Measurements from ENCODE around the gene FGD1. TPM values are rescaled to one million over a fixed set of nuclear protein-coding genes. Genes with fewer than 3 reads are reported as not detected.
"Not testable (repeated sequence)": the region's sequence is repeated elsewhere in the genome, so short reads cannot be mapped to it uniquely, and the experiment has no call there.

FGD1 gene
- total RNA-seq, result 1 to 10 TPM; 6.6 to 7.0 TPM

GRCh38 chrX:54495814-54496516 is at the start of gene FGD1:
Gene FGD1 (minus strand): TSS chrX:54496234. CDS start chrX:54495432, 802 bp downstream.
- peak within 1 kb of the TSS; percentile 49 to 55 for H3K4me3 ChIP-seq
- no peaks in the 10 kb centered on the region for H3K36me3 ChIP-seq
- peak within 1 kb of the TSS; percentile 67 to 68 for H3K27ac ChIP-seq
- no peaks in the 10 kb centered on the region for H3K9me3 ChIP-seq
- H3K27me3 ChIP-seq (replicated peaks; ENCODE audit: insufficient read depth), result no peaks in the 10 kb centered on the region
- WGBS, result 2% methylated on average over 25 of the region's 51 CpGs
- DNase-seq (ENCODE audit: low spot score), result peak; percentile 52
- TF ChIP-seq CTCF (IDR thresholded peaks at IDR 0.05) (no peak), POLR2A (IDR thresholded peaks at IDR 0.05) (no peak), POLR2AphosphoS5 (IDR thresholded peaks at IDR 0.05) (no peak)
- intact Hi-C loops (cut with DNase I), result loop anchor here (5.0 kb wide), 1 partner anchor 36 kb away; the partner anchor contains the start of gene GNL3L
- H3K4me1 ChIP-seq (replicated peaks), result no peaks in the 10 kb centered on the region

DNA sequence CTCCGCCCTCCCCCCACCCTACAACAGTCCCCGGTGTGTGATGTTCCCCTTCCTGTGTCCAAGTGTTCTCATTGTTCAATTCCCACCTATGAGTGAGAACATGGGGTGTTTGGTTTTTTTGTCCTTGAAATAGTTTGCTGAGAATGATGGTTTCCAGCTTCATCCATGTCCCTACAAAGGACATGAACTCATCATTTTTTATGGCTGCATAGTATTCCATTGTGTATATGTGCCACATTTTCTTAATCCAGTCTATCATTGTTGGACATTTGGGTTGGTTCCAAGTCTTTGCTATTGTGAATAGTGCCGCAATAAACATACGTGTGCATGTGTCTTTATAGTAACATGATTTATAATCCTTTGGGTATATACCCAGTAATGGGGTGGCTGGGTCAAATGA is 46.2 kb upstream of the FGD1 start:
- H3K27me3 ChIP-seq (replicated peaks; ENCODE audit: insufficient read depth); DNase-seq (ENCODE audit: low spot score); intact Hi-C loops (cut with DNase I); H3K4me3 ChIP-seq; H3K9me3 ChIP-seq; H3K36me3 ChIP-seq; H3K27ac ChIP-seq; H3K4me1 ChIP-seq (replicated peaks): not testable (repeated sequence)
- 95% methylated on average over 2 of the region's 4 CpGs for WGBS

DNA sequence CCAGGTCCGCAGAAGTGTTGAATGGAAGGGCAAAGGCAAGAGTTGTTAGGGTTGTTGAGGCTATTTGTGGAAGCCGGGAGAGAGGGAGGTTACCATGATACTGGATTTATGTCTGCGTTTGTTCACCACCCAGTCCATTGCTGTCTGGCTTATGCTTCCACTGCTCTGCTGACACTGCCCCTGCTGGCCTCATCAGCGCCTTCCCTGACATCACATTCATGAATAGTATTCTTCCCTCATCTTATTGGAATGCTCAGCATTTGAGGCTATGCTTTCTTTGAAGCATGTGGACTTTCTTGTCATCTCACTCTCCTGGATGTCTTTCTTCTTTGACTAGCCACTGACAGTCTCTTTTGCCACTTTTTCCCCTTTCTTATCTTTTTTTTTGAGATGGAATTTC is 44.3 kb upstream of the FGD1 start:
- intact Hi-C loops (cut with DNase I), result no loop called here
- 88% methylated on average over 4 of the region's 4 CpGs for WGBS
- DNase-seq (ENCODE audit: low spot score), result no peak
- Histone ChIP-seq H3K9me3 (no peaks in the 10 kb centered on the region), H3K36me3 (no peaks in the 10 kb centered on the region), H3K27ac (no peak overlapping the region), H3K27me3 (replicated peaks; ENCODE audit: insufficient read depth) (no peaks in the 10 kb centered on the region), H3K4me3 (no peak overlapping the region), H3K4me1 (replicated peaks) (no peaks in the 10 kb centered on the region)
- no peak for TF ChIP-seq POLR2A (IDR thresholded peaks at IDR 0.05)
- no peak for TF ChIP-seq CTCF (IDR thresholded peaks at IDR 0.05)
- no peak for TF ChIP-seq POLR2AphosphoS5 (IDR thresholded peaks at IDR 0.05)

- H3K4me1 ChIP-seq (replicated peaks), result no peaks in the 10 kb centered on the region
- no peaks in the 10 kb centered on the region for H3K36me3 ChIP-seq
- intact Hi-C loops (cut with DNase I), result loop anchor here (5.0 to 10.0 kb wide), 2 partner anchors 37 to 101 kb away; partner anchors contain the start of gene FGD1
- TF ChIP-seq POLR2AphosphoS5 (IDR thresholded peaks at IDR 0.05), result no peak
- no peak for TF ChIP-seq CTCF (IDR thresholded peaks at IDR 0.05)
- no peak for TF ChIP-seq POLR2A (IDR thresholded peaks at IDR 0.05)
- H3K27me3 ChIP-seq (replicated peaks; ENCODE audit: insufficient read depth), result no peaks in the 10 kb centered on the region
- no peak for DNase-seq (ENCODE audit: low spot score)
- no peaks in the 10 kb centered on the region for H3K9me3 ChIP-seq
- WGBS, result 75% methylated on average over 4 of the region's 4 CpGs
- no peak overlapping the region for H3K4me3 ChIP-seq
- H3K27ac ChIP-seq, result no peak overlapping the region
Observed at GRCh38 chrX:54534271-54534670, 38.2 kb upstream of the FGD1 start.

- no peaks in the 10 kb centered on the region for H3K4me1 ChIP-seq (replicated peaks)
- TF ChIP-seq POLR2AphosphoS5 (IDR thresholded peaks at IDR 0.05), result no peak
- TF ChIP-seq POLR2A (IDR thresholded peaks at IDR 0.05), result no peak
- TF ChIP-seq CTCF (IDR thresholded peaks at IDR 0.05), result no peak
- 0% methylated on average over 19 of the region's 22 CpGs for WGBS
- H3K27me3 ChIP-seq (replicated peaks; ENCODE audit: insufficient read depth), result no peaks in the 10 kb centered on the region
- intact Hi-C loops (cut with DNase I), result loop anchor here (5.0 to 10.0 kb wide), 2 partner anchors 33 to 104 kb away; partner anchors contain the start of gene FGD1
- DNase-seq (ENCODE audit: low spot score), result no peak
- no peaks in the 10 kb centered on the region for H3K36me3 ChIP-seq
- peak overlapping the region; percentile 46 to 52 for H3K4me3 ChIP-seq
- H3K27ac ChIP-seq, result peak overlapping the region in 1 of 2 donors; percentile 64
- H3K9me3 ChIP-seq, result no peaks in the 10 kb centered on the region
Observed at GRCh38 chrX:54530357-54530900, 34.4 kb upstream of the FGD1 start.
